Measurements from ENCODE around the gene GALM.

Gene GALM

DNA sequence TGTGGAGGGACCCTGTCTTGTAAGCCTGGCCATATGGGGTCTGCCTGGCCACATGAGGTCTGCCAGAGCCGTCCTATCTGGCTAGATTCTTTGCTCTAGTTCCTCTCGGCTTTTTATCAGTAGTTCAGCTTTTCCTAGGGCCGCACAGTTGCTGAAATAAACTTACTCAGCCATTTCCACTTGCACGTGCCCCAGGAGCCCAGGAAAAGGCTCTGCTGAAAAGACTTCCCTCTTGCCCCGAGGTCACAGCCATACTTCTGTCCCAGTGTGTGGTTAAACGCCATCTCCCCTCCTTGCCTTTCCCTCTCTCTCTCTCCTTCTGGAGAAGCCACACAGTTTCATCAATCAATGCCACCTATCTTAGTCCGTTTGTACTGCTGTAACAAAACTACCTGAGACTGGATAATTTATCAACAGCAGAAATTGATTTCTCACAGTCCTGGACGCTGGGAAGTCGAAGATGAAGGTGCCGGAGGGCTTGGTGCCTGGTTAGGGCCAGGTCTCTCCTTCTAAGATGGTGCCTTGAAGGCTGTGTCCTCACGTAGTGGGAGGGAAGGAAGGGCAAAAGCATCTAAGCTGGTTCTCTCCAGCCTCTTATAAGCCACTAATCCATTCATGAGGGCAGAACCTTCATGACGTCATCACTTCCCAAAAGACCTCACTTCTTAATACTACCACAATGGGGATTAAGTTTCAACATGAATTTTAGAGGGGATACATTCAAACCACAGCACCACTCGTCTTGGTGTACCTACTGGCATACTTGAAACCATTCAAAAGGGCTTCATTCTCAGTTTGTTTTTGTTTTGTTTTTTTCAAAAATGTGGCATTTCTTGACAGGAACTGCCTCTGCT, 11.2 kb upstream of the GALM start:
- in situ Hi-C loops (cut with HindIII; ENCODE audit: low sequenced_read_pairs) = no loop called here
- TF ChIP-seq, protein P1, sequence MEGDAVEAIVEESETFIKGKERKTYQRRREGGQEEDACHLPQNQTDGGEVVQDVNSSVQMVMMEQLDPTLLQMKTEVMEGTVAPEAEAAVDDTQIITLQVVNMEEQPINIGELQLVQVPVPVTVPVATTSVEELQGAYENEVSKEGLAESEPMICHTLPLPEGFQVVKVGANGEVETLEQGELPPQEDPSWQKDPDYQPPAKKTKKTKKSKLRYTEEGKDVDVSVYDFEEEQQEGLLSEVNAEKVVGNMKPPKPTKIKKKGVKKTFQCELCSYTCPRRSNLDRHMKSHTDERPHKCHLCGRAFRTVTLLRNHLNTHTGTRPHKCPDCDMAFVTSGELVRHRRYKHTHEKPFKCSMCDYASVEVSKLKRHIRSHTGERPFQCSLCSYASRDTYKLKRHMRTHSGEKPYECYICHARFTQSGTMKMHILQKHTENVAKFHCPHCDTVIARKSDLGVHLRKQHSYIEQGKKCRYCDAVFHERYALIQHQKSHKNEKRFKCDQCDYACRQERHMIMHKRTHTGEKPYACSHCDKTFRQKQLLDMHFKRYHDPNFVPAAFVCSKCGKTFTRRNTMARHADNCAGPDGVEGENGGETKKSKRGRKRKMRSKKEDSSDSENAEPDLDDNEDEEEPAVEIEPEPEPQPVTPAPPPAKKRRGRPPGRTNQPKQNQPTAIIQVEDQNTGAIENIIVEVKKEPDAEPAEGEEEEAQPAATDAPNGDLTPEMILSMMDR (IDR thresholded peaks at IDR 0.05; ENCODE audit: low read depth, low read length) = no peak
- no peak overlapping the region for H3K4me3 ChIP-seq (ENCODE audit: low read depth, low read length)
- no peak for DNase-seq (ENCODE audit: low read depth, low spot score)

DNA sequence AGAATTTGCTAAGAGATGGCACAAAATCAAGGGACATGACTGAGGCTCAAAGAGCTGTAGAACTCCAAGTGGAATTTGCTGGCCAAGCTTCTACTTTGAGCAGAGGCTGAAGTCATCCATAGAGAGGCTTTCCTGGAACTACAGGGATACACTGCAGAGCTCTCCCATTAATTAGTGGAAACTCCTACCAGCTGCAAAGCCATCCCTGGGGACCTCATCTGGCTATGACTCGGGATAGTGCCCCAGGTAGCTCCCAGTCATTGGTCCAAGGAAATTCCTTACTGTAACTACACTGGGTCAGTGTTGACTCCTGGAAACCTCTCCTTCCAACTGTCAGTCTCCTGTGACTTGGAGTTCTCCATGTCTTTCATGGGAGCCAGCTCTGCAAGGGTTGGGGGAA, 10.5 kb upstream of the GALM start:
- DNase-seq (ENCODE audit: low read depth, low spot score) = no peak
- TF ChIP-seq, protein P1 (IDR thresholded peaks at IDR 0.05; ENCODE audit: low read depth, low read length) = no peak
- H3K4me3 ChIP-seq (ENCODE audit: low read depth, low read length) = no peak overlapping the region
- in situ Hi-C loops (cut with HindIII; ENCODE audit: low sequenced_read_pairs) = no loop called here

DNA sequence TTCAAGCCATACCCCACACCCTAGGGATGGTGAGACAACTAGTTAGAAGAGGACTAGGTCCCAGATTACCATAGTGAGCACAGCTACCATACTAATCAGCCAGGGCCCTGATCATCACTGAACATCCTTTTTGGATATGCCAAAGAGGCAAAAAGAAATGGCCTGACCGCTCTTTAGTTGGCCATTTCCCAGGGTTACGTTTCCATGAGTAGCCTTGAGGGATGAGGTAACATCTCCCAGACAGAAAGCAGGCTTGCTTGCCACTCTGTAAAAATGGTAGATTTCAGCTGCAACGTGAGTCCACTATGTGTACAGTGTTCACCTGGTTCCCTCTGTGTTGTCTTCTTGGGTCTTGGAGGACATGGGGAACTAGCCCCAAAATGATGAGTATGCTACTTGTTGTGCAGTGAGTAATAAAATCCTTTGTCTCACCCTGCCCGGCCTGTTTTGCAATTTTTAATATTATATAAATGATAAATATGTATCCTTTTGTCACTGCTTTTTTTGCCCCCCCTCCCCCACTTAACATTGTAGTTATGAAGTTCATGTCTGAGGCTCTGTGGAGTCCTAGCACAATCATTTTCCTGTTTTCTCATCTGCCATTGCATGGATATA, 8.9 kb upstream of the GALM start:
- TF ChIP-seq, protein P1 (IDR thresholded peaks at IDR 0.05; ENCODE audit: low read depth, low read length) = no peak
- in situ Hi-C loops (cut with HindIII; ENCODE audit: low sequenced_read_pairs) = no loop called here
- H3K4me3 ChIP-seq (ENCODE audit: low read depth, low read length) = no peak overlapping the region
- DNase-seq (ENCODE audit: low read depth, low spot score) = no peak

DNA sequence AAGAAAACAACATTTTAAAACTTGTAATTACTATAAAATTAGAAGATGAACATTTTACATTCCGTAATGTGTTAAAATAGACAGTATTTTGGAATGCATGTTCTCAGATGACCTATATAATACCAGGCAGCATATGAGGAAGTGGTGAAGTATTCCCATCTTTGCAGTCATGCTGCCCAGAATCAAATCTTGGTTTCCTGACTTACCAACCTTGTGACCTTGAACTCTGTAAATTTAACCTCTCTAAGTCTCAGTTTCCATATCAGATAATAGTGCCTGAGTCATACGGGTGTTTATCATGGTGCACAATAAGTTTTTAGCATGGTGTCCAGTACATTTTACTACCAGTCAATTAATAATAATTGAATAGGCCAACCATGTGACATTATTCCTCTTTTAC, 7.3 kb upstream of the GALM start:
- in situ Hi-C loops (cut with HindIII; ENCODE audit: low sequenced_read_pairs) = no loop called here
- no peak for DNase-seq (ENCODE audit: low read depth, low spot score)
- no peak overlapping the region for H3K4me3 ChIP-seq (ENCODE audit: low read depth, low read length)
- TF ChIP-seq, protein P1 (IDR thresholded peaks at IDR 0.05; ENCODE audit: low read depth, low read length) = no peak

DNA sequence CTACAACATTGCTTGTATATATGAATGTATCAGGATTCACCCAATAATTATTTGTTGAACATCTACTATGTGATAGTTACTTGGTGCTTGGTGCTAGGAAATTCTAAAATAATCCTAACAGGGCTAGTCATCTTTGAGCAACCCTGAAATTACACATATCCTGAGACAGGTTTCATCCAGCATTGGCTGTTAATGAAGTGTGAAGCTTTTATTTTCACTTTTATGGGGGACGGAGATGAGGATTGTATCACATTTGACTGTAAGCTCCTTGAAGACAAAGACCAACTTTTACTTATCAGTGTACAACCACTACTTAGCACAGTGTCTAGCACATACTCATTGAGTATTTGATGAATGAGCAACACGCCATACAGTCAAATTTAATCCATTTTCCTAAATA, 6.8 kb upstream of the GALM start:
- no peak for DNase-seq (ENCODE audit: low read depth, low spot score)
- TF ChIP-seq, protein P1 (IDR thresholded peaks at IDR 0.05; ENCODE audit: low read depth, low read length) = no peak
- H3K4me3 ChIP-seq (ENCODE audit: low read depth, low read length) = no peak overlapping the region
- in situ Hi-C loops (cut with HindIII; ENCODE audit: low sequenced_read_pairs) = no loop called here

DNA sequence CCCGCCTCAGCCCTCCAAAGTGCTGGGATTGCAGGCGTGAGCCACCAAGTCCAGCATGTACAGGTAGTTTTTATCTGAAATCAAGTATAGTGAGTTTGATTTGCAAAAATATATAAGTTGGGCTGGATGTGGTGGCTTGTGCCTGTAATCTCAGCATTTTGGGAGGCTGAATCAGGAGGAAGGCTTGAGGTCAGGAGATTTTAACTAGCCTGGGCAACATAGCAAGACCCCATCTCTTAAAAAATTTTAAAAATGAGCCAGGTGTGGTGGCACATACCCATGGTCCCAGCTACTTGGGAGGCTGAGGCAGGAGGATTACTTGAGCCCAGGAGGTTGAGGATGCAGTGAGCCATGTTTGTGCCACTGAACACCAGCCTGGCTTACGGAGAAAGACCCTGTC, 5.6 kb upstream of the GALM start:
- DNase-seq (ENCODE audit: low read depth, low spot score) = no peak
- in situ Hi-C loops (cut with HindIII; ENCODE audit: low sequenced_read_pairs) = no loop called here
- TF ChIP-seq, protein P1 (IDR thresholded peaks at IDR 0.05; ENCODE audit: low read depth, low read length) = no peak
- H3K4me3 ChIP-seq (ENCODE audit: low read depth, low read length) = no peak overlapping the region

All from astrocyte of the spinal cord (primary cell).